Esophagus muscularis mucosa (tissue), 4 donors: ENCODE data around the gene AGTPBP1. TPM values are rescaled to one million over a fixed set of nuclear protein-coding genes. Genes with fewer than 3 reads are reported as not detected.

Experiments
- DNase-seq: peaks from one replicate; pipeline ENCODE4 v3.0.0-alpha.2; 2017; ENCODE audit errors: extremely low spot score
- H3K27ac ChIP-seq, 4 donors: fragments of 200-600 bp; sonication (generic); replicated peaks in 1 of 4; 1 replicate in 3 of 4; 2 replicates in 1 of 4; pipeline ENCODE4 v1.5.1; 2016 to 2019; ENCODE audit warnings: mild to moderate bottlenecking in 1 of 4
- H3K27me3 ChIP-seq, 4 donors: fragments of 200-600 bp; sonication (generic); one replicate each; pipeline versions ENCODE4 v1.5.1 to v1.6.0; 2016 to 2019
- H3K36me3 ChIP-seq, 4 donors: fragments of 200-600 bp; sonication (generic); one replicate each; pipeline ENCODE4 v1.5.1; 2016 to 2019
- H3K4me1 ChIP-seq, 4 donors: fragments of 200-600 bp; sonication (generic); one replicate each; pipeline ENCODE4 v1.5.1; 2016 to 2019
- H3K4me3 ChIP-seq, 4 donors: fragments of 200-600 bp; sonication (generic); 1 replicate in 2 of 4; 2 replicates in 2 of 4; pipeline ENCODE4 v1.5.1; 2016 to 2019; ENCODE audit warnings: mild to moderate bottlenecking in 4 of 4, moderate library complexity in 1 of 4
- H3K9me3 ChIP-seq, 4 donors: fragments of 200-600 bp; sonication (generic); 1 replicate in 3 of 4; 2 replicates in 1 of 4; pipeline ENCODE4 v1.5.1; 2016 to 2019
- CTCF ChIP-seq, 3 experiments: fragments of 200-600 bp in 2 of 3; fragments of 450-650 bp in 1 of 3; sonication (generic) in 2 of 3; IDR thresholded peaks; one replicate each; pipeline ENCODE4 v1.5.1; 2017 to 2019; ENCODE audit warnings: antibody characterized with exemption in 3 of 3, mild to moderate bottlenecking in 2 of 3, moderate library complexity in 1 of 3
- EP300 ChIP-seq: sonication (generic); formaldehyde crosslinking; IDR thresholded peaks from one replicate; pipeline ENCODE4 v1.6.1; 2017; ENCODE audit warnings: antibody characterized with exemption
- POLR2A ChIP-seq: fragments of 450-650 bp; IDR thresholded peaks from one replicate; pipeline ENCODE4 v1.6.1; 2017; ENCODE audit warnings: antibody characterized with exemption, moderate library complexity, mild to moderate bottlenecking, low read depth
- POLR2AphosphoS5 ChIP-seq, 2 donors: sonication (generic); formaldehyde crosslinking; IDR thresholded peaks; one replicate each; pipeline ENCODE4 v1.6.1; 2017; ENCODE audit warnings: antibody characterized with exemption in 2 of 2
- WGBS: methylation state at CpG from one replicate; pipeline ENCODE4 v1.1.5; 2018; 5-methylcytosine and 5-hydroxymethylcytosine counted together
- intact Hi-C: fragments of 100-400 bp; cut with DNase I; formaldehyde crosslinking; loops from one replicate; pipeline ENCODE4 v1.15.1; 2023
- total RNA-seq, 4 donors: library from RNA; depleted of rRNA; stranded (reverse); fragments of >200 nt; gene quantifications; one replicate each; pipeline versions ENCODE4 v1.1.0 to v1.2.1, GENCODE V29; 2016

Gene AGTPBP1
- total RNA-seq, 4 donors from 2014 or later, result 15.9 to 25.3 (median 24.1) TPM

DNA sequence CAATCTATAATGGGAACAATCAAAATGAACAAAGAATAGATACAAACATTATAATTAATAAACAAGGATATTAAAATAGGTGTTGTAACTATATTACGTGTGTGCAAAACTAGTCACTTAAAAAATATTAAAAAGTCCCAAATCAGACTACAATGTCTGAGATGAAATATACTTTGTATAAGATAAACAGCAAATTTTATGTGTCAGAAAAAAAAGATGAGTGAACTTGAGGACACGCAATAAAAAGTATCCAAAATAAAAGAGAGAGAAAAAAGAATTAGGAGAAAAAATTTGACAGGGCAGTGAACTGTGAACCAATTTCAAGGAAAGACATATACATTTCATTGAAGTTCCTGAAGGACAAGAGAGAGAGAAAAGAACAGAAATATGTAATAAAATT lies 37.0 kb downstream of the AGTPBP1 start:
- Histone ChIP-seq H3K4me1 (peaks cover 0 to 10% (median 7%) of the 10 kb centered on the region in 4 donors), H3K4me3 (no peak overlapping the region), H3K27me3 (no peaks in the 10 kb centered on the region), H3K27ac (no peak overlapping the region), H3K36me3 (no peaks in the 10 kb centered on the region), H3K9me3 (peaks cover 0 to 5% (median 0%) of the 10 kb centered on the region in 4 donors)
- intact Hi-C loops, result no loop called here
- TF ChIP-seq CTCF (IDR thresholded peaks at IDR 0.05), result no peak
- TF ChIP-seq POLR2AphosphoS5 (IDR thresholded peaks at IDR 0.05), result no peak
- no peak for TF ChIP-seq EP300
- no peak for TF ChIP-seq POLR2A
- WGBS, result 98% methylated on average over 2 of the region's 2 CpGs
- no peak for DNase-seq

GRCh38 chr9:85703398-85703797 lies 38.4 kb downstream of the AGTPBP1 start:
- 91% methylated on average over 1 of the region's 1 CpG for WGBS
- intact Hi-C loops, result no loop called here
- no peak overlapping the region for H3K27ac ChIP-seq
- H3K4me3 ChIP-seq, result no peak overlapping the region
- H3K27me3 ChIP-seq, result no peaks in the 10 kb centered on the region
- H3K4me1 ChIP-seq, result peaks cover 0 to 10% (median 7%) of the 10 kb centered on the region in 4 donors
- TF ChIP-seq EP300, result no peak
- TF ChIP-seq POLR2A, result no peak
- DNase-seq, result no peak
- H3K9me3 ChIP-seq, result no peaks in the 10 kb centered on the region
- H3K36me3 ChIP-seq, result no peaks in the 10 kb centered on the region

DNA sequence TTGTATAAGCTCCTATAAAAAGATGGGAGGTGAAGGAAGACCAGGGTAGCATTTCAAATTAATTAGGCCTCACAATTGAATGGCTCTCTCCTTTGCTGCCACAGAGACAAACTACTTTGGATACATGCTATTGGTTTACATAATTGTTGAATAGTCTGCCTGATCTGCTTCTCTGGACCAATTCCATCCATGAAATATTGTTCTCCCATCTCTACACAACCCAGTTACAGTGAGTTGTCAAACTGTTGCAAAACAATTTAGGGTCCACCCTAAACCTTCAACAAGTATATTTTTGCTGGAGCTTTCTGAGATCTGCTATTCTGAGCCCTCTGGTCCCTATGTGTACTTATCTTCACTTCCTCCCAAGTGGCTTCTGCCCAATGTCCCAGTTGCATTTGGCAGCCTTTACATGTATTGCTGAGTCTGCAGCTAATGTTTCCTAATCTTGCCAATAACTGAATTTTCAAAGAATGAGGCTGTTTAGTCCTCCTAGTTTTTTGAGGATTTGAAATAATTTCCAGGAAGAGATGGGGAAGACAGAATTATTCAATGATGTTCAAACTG lies 38.9 kb downstream of the AGTPBP1 start:
- TF ChIP-seq CTCF (IDR thresholded peaks at IDR 0.05) (no peak), POLR2AphosphoS5 (IDR thresholded peaks at IDR 0.05) (no peak), POLR2A (no peak), EP300 (no peak)
- Histone ChIP-seq H3K4me3 (no peak overlapping the region), H3K9me3 (no peaks in the 10 kb centered on the region), H3K4me1 (peaks cover 0 to 10% (median 7%) of the 10 kb centered on the region in 4 donors), H3K27me3 (no peaks in the 10 kb centered on the region), H3K27ac (no peak overlapping the region), H3K36me3 (no peaks in the 10 kb centered on the region)
- no peak for DNase-seq
- intact Hi-C loops, result no loop called here

DNA sequence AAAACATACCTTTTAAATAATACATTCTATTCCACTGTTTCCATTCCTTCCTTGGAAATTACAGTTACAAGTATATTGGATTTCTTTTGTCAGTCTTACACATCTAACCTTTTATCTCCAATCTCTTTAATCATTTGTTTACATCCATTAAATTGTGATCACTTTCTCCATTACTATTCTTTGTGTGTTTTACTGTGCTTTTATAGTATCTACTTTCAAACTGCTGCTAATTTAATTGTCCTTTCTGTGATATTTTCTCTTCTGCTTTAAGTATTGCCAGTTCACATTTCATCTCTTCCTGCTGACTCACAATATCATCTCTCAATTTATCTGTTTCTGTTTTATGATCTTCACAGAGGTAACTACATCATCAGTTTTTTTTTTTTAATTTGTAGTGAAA lies 39.6 kb downstream of the AGTPBP1 start:
- no peak overlapping the region for H3K27ac ChIP-seq
- no peaks in the 10 kb centered on the region for H3K9me3 ChIP-seq
- intact Hi-C loops, result no loop called here
- H3K36me3 ChIP-seq, result no peaks in the 10 kb centered on the region
- peaks cover 0 to 10% (median 7%) of the 10 kb centered on the region in 4 donors for H3K4me1 ChIP-seq
- DNase-seq, result no peak
- no peaks in the 10 kb centered on the region for H3K27me3 ChIP-seq
- H3K4me3 ChIP-seq, result no peak overlapping the region
- TF ChIP-seq POLR2A (no peak), CTCF (IDR thresholded peaks at IDR 0.05) (no peak), EP300 (no peak), POLR2AphosphoS5 (IDR thresholded peaks at IDR 0.05) (no peak)

GRCh38 chr9:85700330-85700729 lies 41.4 kb downstream of the AGTPBP1 start:
- no peaks in the 10 kb centered on the region for H3K36me3 ChIP-seq
- no peak overlapping the region for H3K4me3 ChIP-seq
- WGBS, result 88% methylated on average over 2 of the region's 2 CpGs
- TF ChIP-seq CTCF (IDR thresholded peaks at IDR 0.05), result no peak
- no peak for TF ChIP-seq POLR2AphosphoS5 (IDR thresholded peaks at IDR 0.05)
- H3K4me1 ChIP-seq, result peaks cover 0 to 10% (median 7%) of the 10 kb centered on the region in 4 donors
- DNase-seq, result no peak
- H3K27me3 ChIP-seq, result no peaks in the 10 kb centered on the region
- intact Hi-C loops, result no loop called here
- no peak overlapping the region for H3K27ac ChIP-seq
- H3K9me3 ChIP-seq, result no peaks in the 10 kb centered on the region
